Measurements from ENCODE around the gene APBA1.

APBA1 gene

DNA sequence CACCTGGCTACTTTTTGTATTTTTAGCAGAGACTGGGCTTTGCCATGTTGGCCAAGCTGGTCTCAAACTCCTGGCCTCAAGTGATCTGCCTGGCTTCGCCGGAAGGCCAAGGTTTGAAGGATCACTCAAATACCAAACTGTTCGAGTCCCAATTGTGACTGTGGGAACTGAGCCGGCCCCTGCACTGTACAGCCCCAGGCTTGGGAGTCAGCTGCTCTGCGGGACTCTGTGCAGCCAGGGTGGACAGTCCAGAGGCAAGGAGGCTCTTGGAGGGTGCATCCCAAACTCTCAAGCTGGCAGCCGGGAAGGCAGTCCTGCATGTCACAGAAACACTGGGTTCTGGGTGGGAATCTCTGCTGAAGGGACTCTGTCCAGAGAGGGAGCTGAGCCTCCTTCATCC is 238.2 kb downstream of the APBA1 start:
- H3K4me3 ChIP-seq (ENCODE audit: low read depth, low read length): no peak overlapping the region
- DNase-seq (ENCODE audit: low read depth): no peak
- TF ChIP-seq, protein P1, sequence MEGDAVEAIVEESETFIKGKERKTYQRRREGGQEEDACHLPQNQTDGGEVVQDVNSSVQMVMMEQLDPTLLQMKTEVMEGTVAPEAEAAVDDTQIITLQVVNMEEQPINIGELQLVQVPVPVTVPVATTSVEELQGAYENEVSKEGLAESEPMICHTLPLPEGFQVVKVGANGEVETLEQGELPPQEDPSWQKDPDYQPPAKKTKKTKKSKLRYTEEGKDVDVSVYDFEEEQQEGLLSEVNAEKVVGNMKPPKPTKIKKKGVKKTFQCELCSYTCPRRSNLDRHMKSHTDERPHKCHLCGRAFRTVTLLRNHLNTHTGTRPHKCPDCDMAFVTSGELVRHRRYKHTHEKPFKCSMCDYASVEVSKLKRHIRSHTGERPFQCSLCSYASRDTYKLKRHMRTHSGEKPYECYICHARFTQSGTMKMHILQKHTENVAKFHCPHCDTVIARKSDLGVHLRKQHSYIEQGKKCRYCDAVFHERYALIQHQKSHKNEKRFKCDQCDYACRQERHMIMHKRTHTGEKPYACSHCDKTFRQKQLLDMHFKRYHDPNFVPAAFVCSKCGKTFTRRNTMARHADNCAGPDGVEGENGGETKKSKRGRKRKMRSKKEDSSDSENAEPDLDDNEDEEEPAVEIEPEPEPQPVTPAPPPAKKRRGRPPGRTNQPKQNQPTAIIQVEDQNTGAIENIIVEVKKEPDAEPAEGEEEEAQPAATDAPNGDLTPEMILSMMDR (IDR thresholded peaks at IDR 0.05; ENCODE audit: insufficient read depth, low read depth, low read length, missing control alignments): no peak

DNA sequence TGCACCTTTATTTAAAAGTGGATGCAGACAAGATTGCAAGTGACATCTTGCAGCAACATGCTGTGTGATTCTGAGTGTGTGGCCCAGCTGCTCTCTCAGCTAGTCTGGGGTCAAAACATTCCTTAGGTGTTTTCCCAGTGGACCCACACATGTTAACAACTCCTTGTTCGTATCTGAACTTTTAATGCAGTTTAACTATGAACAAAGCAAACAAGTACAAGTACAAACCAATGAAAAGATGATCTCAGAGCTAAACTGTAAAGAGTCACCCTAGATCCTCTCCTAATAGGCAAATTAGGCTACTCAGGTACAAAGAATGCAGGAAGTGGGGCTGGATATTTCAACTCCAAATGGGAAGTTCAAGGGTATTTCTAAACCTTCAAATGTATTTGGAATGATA is 238.8 kb downstream of the APBA1 start:
- no peak overlapping the region for H3K4me3 ChIP-seq (ENCODE audit: low read depth, low read length)
- no peak for DNase-seq (ENCODE audit: low read depth)
- TF ChIP-seq, protein P1 (IDR thresholded peaks at IDR 0.05; ENCODE audit: insufficient read depth, low read depth, low read length, missing control alignments): no peak

DNA sequence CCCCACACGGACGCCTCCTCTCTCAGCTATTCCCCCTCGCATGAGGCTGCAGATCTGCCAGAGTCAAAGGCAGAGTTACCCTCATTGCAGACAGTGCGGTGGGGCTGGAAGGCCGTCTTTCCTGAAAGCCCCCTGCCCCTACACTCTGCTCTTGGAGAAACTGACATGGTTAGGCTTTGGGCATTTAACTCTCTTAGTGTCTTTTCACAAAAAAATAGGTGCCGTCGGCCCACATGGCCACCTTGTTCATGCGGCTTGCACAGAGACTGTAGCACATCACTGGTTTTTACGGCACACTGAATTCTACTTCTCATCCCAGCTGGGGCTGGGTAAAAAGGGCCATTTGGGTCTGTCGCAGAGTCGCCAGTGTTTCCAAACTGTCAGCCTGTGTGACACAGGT is 239.5 kb downstream of the APBA1 start:
- H3K4me3 ChIP-seq (ENCODE audit: low read depth, low read length): no peak overlapping the region
- no peak for DNase-seq (ENCODE audit: low read depth)
- TF ChIP-seq, protein P1 (IDR thresholded peaks at IDR 0.05; ENCODE audit: insufficient read depth, low read depth, low read length, missing control alignments): no peak

DNA sequence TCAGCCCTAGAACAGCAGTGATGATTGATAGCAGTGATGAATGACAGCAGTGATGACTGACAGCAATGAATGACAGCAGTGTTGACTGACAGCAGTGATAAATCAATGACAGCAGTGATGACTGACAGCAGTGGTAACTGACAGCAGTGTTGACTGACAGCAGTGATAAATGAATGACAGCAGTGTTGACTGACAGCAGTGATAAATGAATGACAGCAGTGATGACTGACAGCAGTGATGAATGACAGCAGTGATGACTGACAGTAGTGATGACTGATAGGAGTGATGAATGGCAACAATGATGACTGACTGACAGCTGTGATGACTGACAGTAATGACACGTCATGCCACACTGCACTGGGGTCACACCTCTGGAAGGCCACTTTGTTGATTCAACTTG is 240.4 kb downstream of the APBA1 start:
- TF ChIP-seq, protein P1 (IDR thresholded peaks at IDR 0.05; ENCODE audit: insufficient read depth, low read depth, low read length, missing control alignments): no peak
- no peak overlapping the region for H3K4me3 ChIP-seq (ENCODE audit: low read depth, low read length)
- no peak for DNase-seq (ENCODE audit: low read depth)

DNA sequence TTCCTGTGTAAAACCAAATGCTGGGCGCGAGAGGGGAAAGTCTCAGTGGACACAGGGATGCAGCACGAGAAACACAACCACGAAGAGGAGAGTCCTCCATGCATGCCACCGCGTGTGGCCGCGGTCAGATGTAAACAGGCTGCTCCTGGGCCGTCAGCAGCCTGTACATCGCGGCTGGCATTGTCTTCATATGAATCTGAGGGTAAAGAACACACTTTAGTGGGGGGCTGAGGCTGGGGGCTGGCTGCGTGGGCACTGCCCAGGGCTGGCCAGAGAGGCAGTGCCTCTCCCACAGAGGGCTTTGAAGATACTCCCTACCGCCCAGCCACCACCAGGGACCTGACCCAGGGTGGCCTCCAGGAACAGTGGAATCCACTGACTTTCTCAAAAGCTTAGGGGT is 241.0 kb downstream of the APBA1 start:
- TF ChIP-seq, protein P1 (IDR thresholded peaks at IDR 0.05; ENCODE audit: insufficient read depth, low read depth, low read length, missing control alignments): no peak
- H3K4me3 ChIP-seq (ENCODE audit: low read depth, low read length): no peak overlapping the region
- DNase-seq (ENCODE audit: low read depth): no peak

DNA sequence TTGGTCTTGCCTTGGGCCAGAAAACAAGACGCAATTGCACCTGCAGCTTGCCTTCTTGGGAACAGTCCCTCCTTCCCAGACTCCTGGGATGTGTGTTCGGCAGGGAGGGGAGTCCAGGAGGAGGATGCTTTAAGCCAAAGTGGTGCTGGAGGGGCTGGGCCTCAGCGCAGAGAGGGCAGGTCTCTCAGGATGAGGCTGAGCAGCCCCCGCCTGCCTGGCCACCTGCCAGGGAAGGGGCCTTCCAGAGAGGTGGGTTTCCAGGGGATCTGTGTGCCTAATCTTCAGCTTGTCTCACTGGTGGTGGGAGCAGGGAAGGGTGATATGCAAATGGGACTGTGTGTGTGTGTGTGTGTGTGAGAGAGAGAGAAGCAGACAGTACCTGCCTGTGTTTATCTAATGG is 242.0 kb downstream of the APBA1 start:
- TF ChIP-seq, protein P1 (IDR thresholded peaks at IDR 0.05; ENCODE audit: insufficient read depth, low read depth, low read length, missing control alignments): no peak
- no peak for DNase-seq (ENCODE audit: low read depth)
- H3K4me3 ChIP-seq (ENCODE audit: low read depth, low read length): no peak overlapping the region

DNA sequence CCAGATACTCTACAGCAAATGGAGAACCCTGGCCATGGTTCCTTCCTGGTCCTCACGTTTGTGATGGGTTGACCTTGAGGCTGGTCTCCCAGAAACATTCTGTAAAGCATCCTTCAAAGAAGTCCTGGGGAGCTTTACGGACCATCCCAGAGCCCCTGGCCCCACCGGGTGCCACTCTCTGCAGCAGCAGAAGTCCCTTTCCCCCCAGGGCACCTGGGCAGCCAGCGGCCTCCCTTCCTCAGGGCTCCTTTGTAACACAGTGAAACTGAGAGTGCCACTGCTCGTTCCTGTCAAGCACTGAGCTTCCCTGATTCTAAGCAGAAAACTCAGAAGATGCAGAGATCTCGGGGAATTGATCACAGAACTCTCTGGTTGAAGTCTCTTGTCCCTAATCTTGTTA is 242.9 kb downstream of the APBA1 start:
- H3K4me3 ChIP-seq (ENCODE audit: low read depth, low read length): no peak overlapping the region
- TF ChIP-seq, protein P1 (IDR thresholded peaks at IDR 0.05; ENCODE audit: insufficient read depth, low read depth, low read length, missing control alignments): no peak
- no peak for DNase-seq (ENCODE audit: low read depth)

Data from GM12865 (cell line).